Measurements from ENCODE around the gene SNX3.

SNX3 gene

DNA sequence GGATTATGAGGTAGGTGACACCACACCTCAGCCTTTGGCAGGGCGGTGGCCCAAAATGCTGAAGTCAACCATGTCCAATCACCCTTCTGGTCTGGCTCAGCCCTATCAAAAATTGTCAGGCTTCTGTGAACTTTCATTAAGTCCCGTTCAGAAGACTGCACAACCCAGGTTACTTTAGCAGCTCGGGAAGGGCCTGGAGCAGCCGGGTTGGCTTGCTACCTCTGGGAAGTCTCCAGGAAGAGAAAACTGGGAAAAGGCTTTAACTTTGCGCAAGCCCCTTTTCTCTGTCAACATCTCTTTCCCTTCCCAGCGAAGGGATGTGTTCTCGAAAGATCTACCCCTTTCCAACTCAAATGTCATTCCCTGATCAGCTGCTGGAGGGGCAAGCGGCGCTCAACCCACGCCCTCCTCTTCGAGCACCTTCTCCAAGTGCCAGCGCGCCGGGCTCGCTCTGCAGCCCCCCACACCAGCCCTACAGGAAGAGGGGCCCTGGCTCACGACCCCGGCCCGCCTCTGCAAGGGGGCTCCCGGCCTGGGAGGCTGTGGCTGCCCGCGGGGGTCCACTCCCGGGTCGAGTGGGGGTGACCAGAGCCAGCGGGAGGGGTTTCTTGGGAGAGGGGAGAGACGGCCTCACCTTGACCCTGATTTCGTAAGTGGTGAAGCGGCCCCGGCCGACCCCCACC is 573 bp downstream of the SNX3 start:
- TF ChIP-seq CTCF (IDR thresholded peaks at IDR 0.05; ENCODE audit: low read depth, low read length, missing control alignments): no peak
- peak overlapping the region; percentile 68 for H3K4me3 ChIP-seq (ENCODE audit: low read depth, low read length)
- no peak for DNase-seq (ENCODE audit: low read depth)

DNA sequence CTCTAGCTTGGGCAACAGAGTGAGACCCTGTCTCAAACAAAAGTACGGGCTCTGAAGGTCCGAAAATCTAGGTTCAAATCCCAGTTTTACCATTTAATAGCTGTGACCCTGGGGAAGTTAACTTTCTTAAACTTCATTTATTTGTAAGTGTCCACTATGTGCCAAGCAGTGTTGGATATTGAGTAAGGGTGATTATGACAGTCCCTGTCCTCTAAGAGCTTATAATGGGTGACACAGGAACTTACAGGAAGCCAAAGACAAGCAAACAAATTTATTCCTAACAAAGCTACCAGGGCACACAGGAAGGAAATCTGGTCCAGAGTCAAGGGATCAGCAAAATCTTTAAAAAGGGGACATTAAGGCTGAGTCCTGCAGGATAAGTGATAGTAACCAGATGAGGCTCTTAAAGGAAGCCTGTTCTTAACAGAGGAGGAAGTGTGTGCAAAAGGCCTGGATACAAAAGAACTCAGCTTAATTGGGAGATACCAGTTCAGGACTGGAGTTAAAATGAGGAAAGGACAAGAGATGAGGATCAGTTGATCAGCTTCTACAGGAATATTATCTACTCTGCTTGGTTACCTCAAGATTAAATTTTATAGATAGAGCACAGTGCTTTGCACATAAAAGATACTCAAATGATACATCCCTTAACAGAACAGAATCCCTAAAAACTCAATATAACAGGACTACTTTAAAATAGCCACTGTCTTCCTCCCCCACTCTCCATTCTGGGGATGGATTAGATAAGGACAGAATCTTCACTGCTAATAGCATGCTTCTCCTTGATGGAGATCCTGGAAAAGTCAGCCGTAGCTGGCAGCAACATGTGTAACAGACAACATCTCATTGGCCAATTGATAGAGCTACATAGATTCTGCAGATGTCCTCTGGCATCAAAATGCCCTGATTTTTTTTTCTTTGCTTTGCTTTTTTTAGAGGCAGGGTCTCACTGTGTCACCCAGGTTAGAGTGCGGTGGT is 6.1 kb downstream of the SNX3 start:
- no peak for TF ChIP-seq CTCF (IDR thresholded peaks at IDR 0.05; ENCODE audit: low read depth, low read length, missing control alignments)
- no peak overlapping the region for H3K4me3 ChIP-seq (ENCODE audit: low read depth, low read length)
- DNase-seq (ENCODE audit: low read depth): no peak

DNA sequence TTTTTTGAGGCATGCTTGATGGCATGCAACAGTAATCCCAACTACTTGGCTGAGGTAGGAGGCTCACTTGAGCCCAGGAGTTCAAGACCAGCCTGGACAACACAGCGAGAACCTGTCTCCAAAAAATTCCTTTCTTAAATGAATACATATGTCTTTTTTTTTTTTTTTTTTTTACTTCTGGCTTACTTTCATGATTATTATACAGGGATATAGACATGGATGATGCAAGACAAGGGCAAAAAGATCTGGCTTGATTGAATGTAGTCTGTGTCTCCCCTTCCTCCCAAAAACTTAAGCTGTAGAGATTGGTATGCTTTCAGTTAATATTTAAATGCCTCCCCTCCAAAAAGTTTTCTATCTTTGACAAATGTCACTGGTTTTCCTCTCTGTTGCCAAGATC is 7.6 kb downstream of the SNX3 start:
- no peak for TF ChIP-seq CTCF (IDR thresholded peaks at IDR 0.05; ENCODE audit: low read depth, low read length, missing control alignments)
- H3K4me3 ChIP-seq (ENCODE audit: low read depth, low read length): no peak overlapping the region
- DNase-seq (ENCODE audit: low read depth): no peak

- no peak overlapping the region for H3K4me3 ChIP-seq (ENCODE audit: low read depth, low read length)
- no peak for DNase-seq (ENCODE audit: low read depth)
- TF ChIP-seq CTCF (IDR thresholded peaks at IDR 0.05; ENCODE audit: low read depth, low read length, missing control alignments): no peak
Observed at GRCh38 chr6:108252055-108252454, 8.8 kb downstream of the SNX3 start.

DNA sequence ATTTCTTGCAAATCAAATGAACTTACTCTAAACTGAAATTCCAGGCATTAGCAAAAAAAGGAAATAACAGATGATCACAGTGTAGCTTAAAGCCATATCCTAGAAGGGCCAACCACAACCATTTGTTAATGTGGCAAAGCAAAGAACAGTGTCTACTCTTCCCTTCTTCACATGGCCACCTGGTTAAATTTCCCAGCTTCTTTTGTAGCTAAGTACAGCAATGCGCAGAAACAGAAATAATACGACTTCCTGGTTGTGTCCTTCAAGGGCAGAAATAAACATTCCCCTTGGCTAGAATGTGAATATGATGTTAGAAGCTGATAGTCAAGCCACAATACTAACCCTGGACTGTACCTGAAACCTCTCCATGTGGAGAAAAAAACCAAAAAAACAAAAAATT is 9.6 kb downstream of the SNX3 start:
- H3K4me3 ChIP-seq (ENCODE audit: low read depth, low read length): no peak overlapping the region
- no peak for TF ChIP-seq CTCF (IDR thresholded peaks at IDR 0.05; ENCODE audit: low read depth, low read length, missing control alignments)
- no peak for DNase-seq (ENCODE audit: low read depth)

- H3K4me3 ChIP-seq (ENCODE audit: low read depth, low read length): no peak overlapping the region
- DNase-seq (ENCODE audit: low read depth): no peak
- TF ChIP-seq CTCF (IDR thresholded peaks at IDR 0.05; ENCODE audit: low read depth, low read length, missing control alignments): peak; percentile 45
Observed at GRCh38 chr6:108250240-108250866, 10.5 kb downstream of the SNX3 start.

Measured in GM12864 (cell line).